Measurements from ENCODE around the gene SERGEF.

GRCh38 chr11:17768547-17768946, 244.3 kb downstream of the SERGEF start:
- TF ChIP-seq CTCF (IDR thresholded peaks at IDR 0.05; ENCODE audit: insufficient read depth, low read depth, low read length), result no peak
- TF ChIP-seq EZH2 (IDR thresholded peaks at IDR 0.05; ENCODE audit: insufficient read depth, low read length), result no peak

Data from astrocyte (in vitro differentiated cells and primary cell).